ENCODE measurements around the gene ERRFI1.
"Not testable (repeated sequence)": the region's sequence is repeated elsewhere in the genome, so short reads cannot be mapped to it uniquely, and the experiment has no call there.

The ERRFI1 gene

GRCh38 chr1:8070381-8070811 lies 44.3 kb upstream of the ERRFI1 start:
- Histone ChIP-seq H3K23ac (ENCODE audit: low read depth, low read length, poor library complexity) (no peak overlapping the region), H4K91ac (ENCODE audit: low read depth, low read length, poor library complexity) (no peak overlapping the region), H3K9ac (ENCODE audit: low read depth, low read length, poor library complexity) (no peak overlapping the region), H3K79me1 (ENCODE audit: low read depth, low read length) (peaks cover 1% of the 10 kb centered on the region), H3K14ac (ENCODE audit: low read length) (no peak overlapping the region), H3K9me3 (replicated peaks in 1 of 2; ENCODE audit: control insufficient read depth in 2 of 2, insufficient read depth in 1 of 2, low read depth in 1 of 2, low read length in 2 of 2) (peaks cover 0 to 2% of the 10 kb centered on the region in 2 donors), H3K4me1 (ENCODE audit: control insufficient read depth in 2 of 2, insufficient read depth in 1 of 2, low read depth in 1 of 2, low read length in 2 of 2) (no peaks in the 10 kb centered on the region), H3K27ac (replicated peaks; ENCODE audit: low read length) (no peak overlapping the region), H3K36me3 (replicated peaks in 1 of 2; ENCODE audit: control insufficient read depth in 2 of 2, insufficient read depth in 2 of 2, low read length in 2 of 2) (no peaks in the 10 kb centered on the region), H3K27me3 (ENCODE audit: control insufficient read depth in 3 of 3, insufficient read depth in 3 of 3, low read depth in 1 of 3, low read length in 3 of 3) (no peaks in the 10 kb centered on the region), H2BK120ac (ENCODE audit: low read depth, low read length) (no peak overlapping the region), H2BK5ac (ENCODE audit: low read length) (no peak overlapping the region), H4K8ac (ENCODE audit: low read depth, low read length) (no peak overlapping the region), H3K18ac (ENCODE audit: low read length) (no peak overlapping the region), H2AK5ac (ENCODE audit: low read depth, low read length) (no peak overlapping the region), H2BK12ac (ENCODE audit: low read length) (no peak overlapping the region), H2BK15ac (ENCODE audit: low read length) (no peak overlapping the region), H3K4me3 (ENCODE audit: low read length in 2 of 2) (no peak overlapping the region), H2AFZ (ENCODE audit: low read length) (peak overlapping the region; percentile 66), H3K4ac (ENCODE audit: low read length) (no peak overlapping the region), H3K4me2 (ENCODE audit: insufficient read depth, low read length, poor library complexity, severe bottlenecking) (no peak overlapping the region)
- no peak for DNase-seq (ENCODE audit: low spot score)
- WGBS, 2 donors (ENCODE audit: extremely low coverage in 2 of 2, insufficient read length in 2 of 2, insufficient replicate concordance in 1 of 2), result no CpG with 5 or more reads among the region's 10 CpGs

- H2AFZ ChIP-seq (ENCODE audit: low read length); H2BK120ac ChIP-seq (ENCODE audit: low read depth, low read length); DNase-seq (ENCODE audit: low spot score); H4K8ac ChIP-seq (ENCODE audit: low read depth, low read length); H3K4ac ChIP-seq (ENCODE audit: low read length); H3K27me3 ChIP-seq (ENCODE audit: control insufficient read depth in 3 of 3, insufficient read depth in 3 of 3, low read depth in 1 of 3, low read length in 3 of 3); H3K27ac ChIP-seq (replicated peaks; ENCODE audit: low read length); H3K36me3 ChIP-seq (replicated peaks in 1 of 2; ENCODE audit: control insufficient read depth in 2 of 2, insufficient read depth in 2 of 2, low read length in 2 of 2); H2AK5ac ChIP-seq (ENCODE audit: low read depth, low read length); H2BK5ac ChIP-seq (ENCODE audit: low read length); H3K4me3 ChIP-seq (ENCODE audit: low read length in 2 of 2); H3K4me1 ChIP-seq (ENCODE audit: control insufficient read depth in 2 of 2, insufficient read depth in 1 of 2, low read depth in 1 of 2, low read length in 2 of 2); H3K18ac ChIP-seq (ENCODE audit: low read length); H2BK12ac ChIP-seq (ENCODE audit: low read length); H3K9ac ChIP-seq (ENCODE audit: low read depth, low read length, poor library complexity); H3K23ac ChIP-seq (ENCODE audit: low read depth, low read length, poor library complexity); H3K4me2 ChIP-seq (ENCODE audit: insufficient read depth, low read length, poor library complexity, severe bottlenecking); H3K79me1 ChIP-seq (ENCODE audit: low read depth, low read length); H3K14ac ChIP-seq (ENCODE audit: low read length); H2BK15ac ChIP-seq (ENCODE audit: low read length); H3K9me3 ChIP-seq (replicated peaks in 1 of 2; ENCODE audit: control insufficient read depth in 2 of 2, insufficient read depth in 1 of 2, low read depth in 1 of 2, low read length in 2 of 2); H4K91ac ChIP-seq (ENCODE audit: low read depth, low read length, poor library complexity): not testable (repeated sequence)
- no CpG with 5 or more reads among the region's 8 CpGs for WGBS, 2 donors (ENCODE audit: extremely low coverage in 2 of 2, insufficient read length in 2 of 2, insufficient replicate concordance in 1 of 2)
These were observed 43.7 kb upstream of the ERRFI1 start for GRCh38 chr1:8069614-8070320.

- H2BK120ac ChIP-seq (ENCODE audit: low read depth, low read length), result no peak overlapping the region
- no peaks in the 10 kb centered on the region for H3K27me3 ChIP-seq (ENCODE audit: control insufficient read depth in 3 of 3, insufficient read depth in 3 of 3, low read depth in 1 of 3, low read length in 3 of 3)
- H3K18ac ChIP-seq (ENCODE audit: low read length), result no peak overlapping the region
- H3K4ac ChIP-seq (ENCODE audit: low read length), result no peak overlapping the region
- no peak overlapping the region for H3K4me2 ChIP-seq (ENCODE audit: insufficient read depth, low read length, poor library complexity, severe bottlenecking)
- peaks cover 1% of the 10 kb centered on the region for H3K79me1 ChIP-seq (ENCODE audit: low read depth, low read length)
- H2BK15ac ChIP-seq (ENCODE audit: low read length), result no peak overlapping the region
- H4K91ac ChIP-seq (ENCODE audit: low read depth, low read length, poor library complexity), result no peak overlapping the region
- no peak overlapping the region for H3K23ac ChIP-seq (ENCODE audit: low read depth, low read length, poor library complexity)
- no CpG with 5 or more reads among the region's 4 CpGs for WGBS, 2 donors (ENCODE audit: extremely low coverage in 2 of 2, insufficient read length in 2 of 2, insufficient replicate concordance in 1 of 2)
- H3K9ac ChIP-seq (ENCODE audit: low read depth, low read length, poor library complexity), result no peak overlapping the region
- H2BK12ac ChIP-seq (ENCODE audit: low read length), result no peak overlapping the region
- H2AFZ ChIP-seq (ENCODE audit: low read length), result no peak overlapping the region
- H3K36me3 ChIP-seq (replicated peaks in 1 of 2; ENCODE audit: control insufficient read depth in 2 of 2, insufficient read depth in 2 of 2, low read length in 2 of 2), result no peaks in the 10 kb centered on the region
- H3K27ac ChIP-seq (replicated peaks; ENCODE audit: low read length), result no peak overlapping the region
- no peak overlapping the region for H2BK5ac ChIP-seq (ENCODE audit: low read length)
- no peaks in the 10 kb centered on the region for H3K4me1 ChIP-seq (ENCODE audit: control insufficient read depth in 2 of 2, insufficient read depth in 1 of 2, low read depth in 1 of 2, low read length in 2 of 2)
- no peak overlapping the region for H2AK5ac ChIP-seq (ENCODE audit: low read depth, low read length)
- DNase-seq (ENCODE audit: low spot score), result no peak
- no peak overlapping the region for H3K14ac ChIP-seq (ENCODE audit: low read length)
- no peak overlapping the region for H4K8ac ChIP-seq (ENCODE audit: low read depth, low read length)
- peaks cover 0 to 2% of the 10 kb centered on the region in 2 donors for H3K9me3 ChIP-seq (replicated peaks in 1 of 2; ENCODE audit: control insufficient read depth in 2 of 2, insufficient read depth in 1 of 2, low read depth in 1 of 2, low read length in 2 of 2)
- no peak overlapping the region for H3K4me3 ChIP-seq (ENCODE audit: low read length in 2 of 2)
These were observed 39.3 kb upstream of the ERRFI1 start for GRCh38 chr1:8065369-8065768.

- Histone ChIP-seq H2BK15ac (ENCODE audit: low read length) (no peak overlapping the region), H4K91ac (ENCODE audit: low read depth, low read length, poor library complexity) (no peak overlapping the region), H3K4me2 (ENCODE audit: insufficient read depth, low read length, poor library complexity, severe bottlenecking) (no peak overlapping the region), H3K4me3 (ENCODE audit: low read length in 2 of 2) (no peak overlapping the region), H2AK5ac (ENCODE audit: low read depth, low read length) (no peak overlapping the region), H3K4me1 (ENCODE audit: control insufficient read depth in 2 of 2, insufficient read depth in 1 of 2, low read depth in 1 of 2, low read length in 2 of 2) (no peaks in the 10 kb centered on the region), H3K9ac (ENCODE audit: low read depth, low read length, poor library complexity) (no peak overlapping the region), H3K23ac (ENCODE audit: low read depth, low read length, poor library complexity) (no peak overlapping the region), H3K79me1 (ENCODE audit: low read depth, low read length) (peaks cover 1% of the 10 kb centered on the region), H3K4ac (ENCODE audit: low read length) (no peak overlapping the region), H3K18ac (ENCODE audit: low read length) (no peak overlapping the region), H2BK12ac (ENCODE audit: low read length) (no peak overlapping the region), H2AFZ (ENCODE audit: low read length) (no peak overlapping the region), H3K27me3 (ENCODE audit: control insufficient read depth in 3 of 3, insufficient read depth in 3 of 3, low read depth in 1 of 3, low read length in 3 of 3) (no peaks in the 10 kb centered on the region), H3K36me3 (replicated peaks in 1 of 2; ENCODE audit: control insufficient read depth in 2 of 2, insufficient read depth in 2 of 2, low read length in 2 of 2) (no peaks in the 10 kb centered on the region), H2BK5ac (ENCODE audit: low read length) (no peak overlapping the region), H3K9me3 (replicated peaks in 1 of 2; ENCODE audit: control insufficient read depth in 2 of 2, insufficient read depth in 1 of 2, low read depth in 1 of 2, low read length in 2 of 2) (no peaks in the 10 kb centered on the region), H2BK120ac (ENCODE audit: low read depth, low read length) (no peak overlapping the region), H4K8ac (ENCODE audit: low read depth, low read length) (no peak overlapping the region), H3K27ac (replicated peaks; ENCODE audit: low read length) (no peak overlapping the region), H3K14ac (ENCODE audit: low read length) (no peak overlapping the region)
- WGBS, 2 donors (ENCODE audit: extremely low coverage in 2 of 2, insufficient read length in 2 of 2, insufficient replicate concordance in 1 of 2), result no CpG with 5 or more reads among the region's 7 CpGs
- no peak for DNase-seq (ENCODE audit: low spot score)
These were observed 37.4 kb upstream of the ERRFI1 start for GRCh38 chr1:8063298-8064036.
